ENCODE measurements around the gene DHX16. TPM values are rescaled to one million over a fixed set of nuclear protein-coding genes. Genes with fewer than 3 reads are reported as not detected.

Gene DHX16
- total and polyA plus RNA-seq, 9 of the 15 experiments (the other 6 are each of a cell fraction or from before 2014, with no cell fraction given): 14.6 to 66.1 (median 47.5) TPM

- TF ChIP-seq MGA (IDR thresholded peaks at IDR 0.05) (no peak), ZNF347 (CRISPR knock-in tag; IDR thresholded peaks at IDR 0.05; ENCODE audit: low read depth) (no peak), ZBTB11 (CRISPR knock-in tag; IDR thresholded peaks at IDR 0.05) (no peak; a peak in 1 of 6 replicates), ZNF695 (CRISPR knock-in tag; IDR thresholded peaks at IDR 0.05) (no peak; the same call in 1 of the 2 replicates), IFI16 (CRISPR knock-in tag; IDR thresholded peaks at IDR 0.05) (0 out of 2 replicates have a peak, but pooled peaks have one; percentile 58), CHD1 (IDR thresholded peaks at IDR 0.05; ENCODE audit: low read length) (peak; percentile 100), MCM5 (IDR thresholded peaks at IDR 0.05; ENCODE audit: low read depth) (no peak), TCF7L2 (IDR thresholded peaks at IDR 0.05; ENCODE audit: low read depth, low read length) (peak; percentile 19; the same call in 1 of the 2 replicates), PCBP2 (IDR thresholded peaks at IDR 0.05; ENCODE audit: low read depth, low read length, poor library complexity, severe bottlenecking) (peak; percentile 54), GTF2F1 (IDR thresholded peaks at IDR 0.05; ENCODE audit: low read depth, low read length) (peak; percentile 99), NFYB (IDR thresholded peaks at IDR 0.05; ENCODE audit: extremely low read depth, insufficient read length) (peak; percentile 55)
Observed at GRCh38 chr6:30616811-30617564, 55.8 kb downstream of the DHX16 start, which contains the start of gene PPP1R10 (continued).

All from K562 (cell line).